Measurements from ENCODE around the gene TEX38.

The TEX38 gene

DNA sequence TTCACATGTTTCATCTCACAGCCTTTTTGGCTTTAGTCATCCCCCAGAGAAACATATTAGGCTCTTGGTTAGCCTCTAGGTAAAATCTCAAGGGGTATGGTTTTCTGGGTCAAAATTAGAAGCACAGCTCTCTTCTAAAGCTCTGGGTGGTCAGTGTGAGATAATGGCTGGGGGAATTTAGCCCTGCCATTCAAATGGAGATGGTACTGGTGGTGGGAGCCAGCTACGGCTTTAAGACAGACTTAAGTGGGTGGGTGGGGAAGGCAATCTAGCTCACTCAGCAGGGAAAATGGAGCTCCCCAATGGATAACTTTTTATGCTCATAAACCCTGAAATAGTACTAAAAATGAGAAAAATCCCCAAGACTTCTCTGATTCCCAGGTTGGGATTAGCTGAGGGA is 5.7 kb downstream of the TEX38 start:
- no peak for DNase-seq (ENCODE audit: low read depth)
- TF ChIP-seq, protein P1, sequence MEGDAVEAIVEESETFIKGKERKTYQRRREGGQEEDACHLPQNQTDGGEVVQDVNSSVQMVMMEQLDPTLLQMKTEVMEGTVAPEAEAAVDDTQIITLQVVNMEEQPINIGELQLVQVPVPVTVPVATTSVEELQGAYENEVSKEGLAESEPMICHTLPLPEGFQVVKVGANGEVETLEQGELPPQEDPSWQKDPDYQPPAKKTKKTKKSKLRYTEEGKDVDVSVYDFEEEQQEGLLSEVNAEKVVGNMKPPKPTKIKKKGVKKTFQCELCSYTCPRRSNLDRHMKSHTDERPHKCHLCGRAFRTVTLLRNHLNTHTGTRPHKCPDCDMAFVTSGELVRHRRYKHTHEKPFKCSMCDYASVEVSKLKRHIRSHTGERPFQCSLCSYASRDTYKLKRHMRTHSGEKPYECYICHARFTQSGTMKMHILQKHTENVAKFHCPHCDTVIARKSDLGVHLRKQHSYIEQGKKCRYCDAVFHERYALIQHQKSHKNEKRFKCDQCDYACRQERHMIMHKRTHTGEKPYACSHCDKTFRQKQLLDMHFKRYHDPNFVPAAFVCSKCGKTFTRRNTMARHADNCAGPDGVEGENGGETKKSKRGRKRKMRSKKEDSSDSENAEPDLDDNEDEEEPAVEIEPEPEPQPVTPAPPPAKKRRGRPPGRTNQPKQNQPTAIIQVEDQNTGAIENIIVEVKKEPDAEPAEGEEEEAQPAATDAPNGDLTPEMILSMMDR (conservative IDR thresholded peaks at IDR 0.05; ENCODE audit: low read depth, low read length), result no peak
- H3K4me3 ChIP-seq (ENCODE audit: low read length), result no peak overlapping the region

- H3K4me3 ChIP-seq (ENCODE audit: low read length), result no peak overlapping the region
- TF ChIP-seq, protein P1 (conservative IDR thresholded peaks at IDR 0.05; ENCODE audit: low read depth, low read length), result no peak
- DNase-seq (ENCODE audit: low read depth), result no peak
Observed at GRCh38 chr1:46679789-46680573, 8.3 kb downstream of the TEX38 start.

DNA sequence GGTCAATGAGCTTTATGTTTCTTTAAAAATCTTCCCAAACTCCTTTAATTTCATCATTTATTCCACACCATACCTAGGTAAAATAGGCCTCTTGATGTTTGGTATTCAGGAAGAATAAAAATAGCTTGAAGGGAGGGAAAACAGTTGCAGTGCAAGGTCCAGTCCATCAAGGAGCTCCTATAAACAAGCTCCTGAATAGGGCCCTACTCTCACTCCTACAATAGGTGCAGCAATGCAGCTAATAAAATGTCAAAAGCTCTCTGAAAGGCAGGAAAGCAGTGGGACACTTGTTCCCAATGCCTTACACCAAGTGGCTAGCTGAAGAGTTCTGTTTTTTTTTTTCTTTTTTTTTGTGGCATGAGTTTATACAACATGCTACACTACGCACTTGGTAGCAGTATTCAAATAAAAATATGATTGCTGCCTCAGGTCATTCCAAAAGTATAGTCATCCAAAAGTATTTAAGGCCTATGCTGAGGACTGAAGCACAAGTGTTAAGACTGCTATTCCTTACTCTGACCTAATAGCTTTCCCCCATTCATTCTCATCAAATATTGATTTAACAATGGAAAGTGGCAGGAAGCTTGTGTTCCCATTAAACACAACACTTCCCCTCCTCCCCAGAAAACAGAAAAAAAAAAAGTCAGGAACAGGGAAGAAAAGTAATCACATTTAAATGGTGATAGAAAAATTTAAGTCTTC is 9.8 kb downstream of the TEX38 start:
- no peak overlapping the region for H3K4me3 ChIP-seq (ENCODE audit: low read length)
- TF ChIP-seq, protein P1 (conservative IDR thresholded peaks at IDR 0.05; ENCODE audit: low read depth, low read length), result no peak
- no peak for DNase-seq (ENCODE audit: low read depth)

GRCh38 chr1:46682064-46682463 is 10.4 kb downstream of the TEX38 start:
- DNase-seq (ENCODE audit: low read depth), result no peak
- H3K4me3 ChIP-seq (ENCODE audit: low read length), result no peak overlapping the region
- TF ChIP-seq, protein P1 (conservative IDR thresholded peaks at IDR 0.05; ENCODE audit: low read depth, low read length), result no peak

GRCh38 chr1:46684670-46685069 is 13.0 kb downstream of the TEX38 start:
- no peak for DNase-seq (ENCODE audit: low read depth)
- TF ChIP-seq, protein P1 (conservative IDR thresholded peaks at IDR 0.05; ENCODE audit: low read depth, low read length), result no peak
- H3K4me3 ChIP-seq (ENCODE audit: low read length), result no peak overlapping the region

DNA sequence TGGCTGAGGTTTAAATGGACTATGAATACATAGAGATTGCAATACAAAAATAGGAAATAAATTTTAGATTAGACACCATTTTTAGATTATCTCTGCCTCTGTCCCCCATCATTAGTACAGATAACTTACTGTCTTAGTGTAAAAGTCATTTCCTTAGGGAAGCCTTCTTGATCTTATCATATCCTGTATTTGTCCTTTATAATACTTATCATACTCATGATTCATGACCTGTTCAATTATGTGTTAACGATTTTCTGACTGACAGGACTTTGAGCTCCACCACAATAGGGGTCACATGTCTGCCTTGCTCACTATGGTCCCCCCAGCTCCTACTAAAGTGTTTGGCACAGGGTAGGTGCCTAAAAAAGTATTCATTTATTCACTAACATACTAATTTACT is 14.6 kb downstream of the TEX38 start:
- TF ChIP-seq, protein P1 (conservative IDR thresholded peaks at IDR 0.05; ENCODE audit: low read depth, low read length), result no peak
- DNase-seq (ENCODE audit: low read depth), result no peak
- H3K4me3 ChIP-seq (ENCODE audit: low read length), result no peak overlapping the region
